Measurements from ENCODE around the gene TMEM229B. TPM values are rescaled to one million over a fixed set of nuclear protein-coding genes. Genes with fewer than 3 reads are reported as not detected.

Gene TMEM229B
- total and polyA plus RNA-seq, 2 of the 4 experiments (the other 2 are of a cell fraction) = under 0.01 TPM; not detected in 1

DNA sequence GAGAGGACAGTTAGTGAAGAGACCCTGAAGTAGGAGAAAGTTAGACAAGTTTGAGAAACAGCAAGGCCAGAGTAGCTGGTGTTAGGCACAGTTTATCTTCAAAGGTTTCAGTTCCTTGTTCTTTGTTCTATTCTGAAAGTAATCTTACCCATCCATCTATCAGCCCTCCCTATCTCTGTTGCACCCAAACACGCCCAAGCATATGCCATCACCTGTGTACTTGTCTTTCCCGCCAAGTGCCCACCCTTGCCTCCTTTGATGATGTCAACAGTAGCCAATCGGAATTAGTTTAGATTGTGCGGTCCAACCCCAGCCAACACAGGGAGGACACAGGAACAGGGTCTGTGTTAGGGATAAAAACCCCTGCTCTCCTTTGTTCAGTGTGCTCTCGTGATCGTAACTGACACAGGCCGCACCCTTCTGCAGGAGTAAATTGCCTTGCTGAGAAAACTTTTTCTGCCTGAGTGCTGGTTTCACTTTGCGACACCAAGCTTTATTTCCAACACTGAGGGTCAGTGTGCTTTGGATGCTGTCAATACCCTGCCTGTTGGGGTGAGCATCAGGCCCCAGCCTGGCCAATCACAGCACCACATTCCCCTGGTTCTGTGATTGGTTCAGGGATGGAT lies 4.7 kb upstream of the TMEM229B start:
- no peak overlapping the region for H3K9ac ChIP-seq (ENCODE audit: low read depth, low read length)
- H3K79me1 ChIP-seq (ENCODE audit: low read depth in 1 of 2, low read length in 2 of 2) = no peaks in the 10 kb centered on the region
- TF ChIP-seq MAZ (IDR thresholded peaks at IDR 0.05; ENCODE audit: borderline replicate concordance, low read depth, low read length) = no peak
- TF ChIP-seq MAFK (IDR thresholded peaks at IDR 0.05; ENCODE audit: low read depth, low read length) = no peak
- no peak for TF ChIP-seq BHLHE40 (IDR thresholded peaks at IDR 0.05; ENCODE audit: low read depth, low read length)
- TF ChIP-seq ELK1 (IDR thresholded peaks at IDR 0.05; ENCODE audit: borderline replicate concordance, low read depth, low read length) = no peak
- no peak for TF ChIP-seq CEBPB (IDR thresholded peaks at IDR 0.05; ENCODE audit: low read depth, low read length)
- no peak for TF ChIP-seq SMC3 (IDR thresholded peaks at IDR 0.05; ENCODE audit: low read depth, low read length)
- TF ChIP-seq NFE2L2 (IDR thresholded peaks at IDR 0.05; ENCODE audit: low read depth, low read length) = no peak
- H4K91ac ChIP-seq (ENCODE audit: insufficient read depth, low read depth, low read length) = no peak overlapping the region
- dilution Hi-C loops (cut with HindIII; ENCODE audit: low sequenced_read_pairs, unreplicated experiment) (no loop called here), intact Hi-C loops (cut with micrococcal nuclease) (no loop called here), in situ Hi-C loops (cut with MboI; ENCODE audit: low sequenced_read_pairs) (no loop called here)
- H2BK120ac ChIP-seq (ENCODE audit: low read depth, low read length) = no peak overlapping the region
- 100% methylated on average over 1 of the region's 8 CpGs; no CpG with 5 or more reads in 1 of the 2 experiments for WGBS, 2 experiments (ENCODE audit: extremely low coverage in 2 of 2, insufficient read length in 1 of 2)
- H4K8ac ChIP-seq (ENCODE audit: low read depth in 2 of 2, low read length in 2 of 2) = no peak overlapping the region
- H3K27me3 ChIP-seq (ENCODE audit: control insufficient read depth, insufficient read depth, low read length) = peaks cover 20% of the 10 kb centered on the region; the same call in 1 of the 2 replicates
- H3K9me1 ChIP-seq (ENCODE audit: insufficient read depth, low read length) = no peaks in the 10 kb centered on the region
- no peak overlapping the region for H3K4ac ChIP-seq (ENCODE audit: low read depth, low read length)
- no peak overlapping the region for H3K4me3 ChIP-seq (ENCODE audit: insufficient read depth, low read depth, low read length)
- ChIA-PET CTCF (no interaction called here), POLR2A (ENCODE audit: unreplicated experiment) (no interaction called here)
- H4K5ac ChIP-seq (ENCODE audit: low read depth, low read length) = no peak overlapping the region
- H2AK5ac ChIP-seq (ENCODE audit: low read depth, low read length) = no peak overlapping the region
- H3K14ac ChIP-seq (replicated peaks; ENCODE audit: low read depth, low read length) = no peak overlapping the region
- H3K23ac ChIP-seq (ENCODE audit: low read depth, low read length) = no peak overlapping the region
- H2BK15ac ChIP-seq (ENCODE audit: low read depth, low read length) = no peak overlapping the region
- H3K4me1 ChIP-seq (ENCODE audit: control insufficient read depth, insufficient read depth, low read length) = no peaks in the 10 kb centered on the region
- DNase-seq = no peak
- no peaks in the 10 kb centered on the region for H3K36me3 ChIP-seq (ENCODE audit: control insufficient read depth, insufficient read depth, low read length)
- BruUV-seq (replicated peaks) = no TSS peak
- no peak overlapping the region for H2AK9ac ChIP-seq (replicated peaks; ENCODE audit: low read depth, low read length, poor library complexity)
- H3K18ac ChIP-seq (ENCODE audit: low read depth, low read length) = no peak overlapping the region
- H3K9me3 ChIP-seq (ENCODE audit: control insufficient read depth, insufficient read depth, low read length) = peaks cover 9% of the 10 kb centered on the region
- no peak overlapping the region for H2AFZ ChIP-seq (replicated peaks; ENCODE audit: low read length, poor library complexity)
- H3K27ac ChIP-seq (ENCODE audit: insufficient read depth, low read length) = no peak overlapping the region
- no peak overlapping the region for H2BK5ac ChIP-seq (ENCODE audit: low read depth, low read length, poor library complexity, severe bottlenecking)
- no peak overlapping the region for H2BK20ac ChIP-seq (ENCODE audit: low read depth, low read length)
- H3K4me2 ChIP-seq (ENCODE audit: low read depth, low read length) = no peak overlapping the region
- no peaks in the 10 kb centered on the region for H4K20me1 ChIP-seq (ENCODE audit: insufficient read depth, low read length)
- ATAC-seq (ENCODE audit: low read depth) = no peak
- no peak overlapping the region for H3K56ac ChIP-seq (ENCODE audit: extremely low read depth, insufficient read depth, low read length)
